Measurements from ENCODE around the gene CDSN. TPM values are rescaled to one million over a fixed set of nuclear protein-coding genes. Genes with fewer than 3 reads are reported as not detected.
A peak's percentile ranks its signal among the peaks of the same experiment; 100 is the strongest.

Gene CDSN
- total and polyA plus RNA-seq, 2 of the 4 experiments (the other 2 are of a cell fraction), result not detected

DNA sequence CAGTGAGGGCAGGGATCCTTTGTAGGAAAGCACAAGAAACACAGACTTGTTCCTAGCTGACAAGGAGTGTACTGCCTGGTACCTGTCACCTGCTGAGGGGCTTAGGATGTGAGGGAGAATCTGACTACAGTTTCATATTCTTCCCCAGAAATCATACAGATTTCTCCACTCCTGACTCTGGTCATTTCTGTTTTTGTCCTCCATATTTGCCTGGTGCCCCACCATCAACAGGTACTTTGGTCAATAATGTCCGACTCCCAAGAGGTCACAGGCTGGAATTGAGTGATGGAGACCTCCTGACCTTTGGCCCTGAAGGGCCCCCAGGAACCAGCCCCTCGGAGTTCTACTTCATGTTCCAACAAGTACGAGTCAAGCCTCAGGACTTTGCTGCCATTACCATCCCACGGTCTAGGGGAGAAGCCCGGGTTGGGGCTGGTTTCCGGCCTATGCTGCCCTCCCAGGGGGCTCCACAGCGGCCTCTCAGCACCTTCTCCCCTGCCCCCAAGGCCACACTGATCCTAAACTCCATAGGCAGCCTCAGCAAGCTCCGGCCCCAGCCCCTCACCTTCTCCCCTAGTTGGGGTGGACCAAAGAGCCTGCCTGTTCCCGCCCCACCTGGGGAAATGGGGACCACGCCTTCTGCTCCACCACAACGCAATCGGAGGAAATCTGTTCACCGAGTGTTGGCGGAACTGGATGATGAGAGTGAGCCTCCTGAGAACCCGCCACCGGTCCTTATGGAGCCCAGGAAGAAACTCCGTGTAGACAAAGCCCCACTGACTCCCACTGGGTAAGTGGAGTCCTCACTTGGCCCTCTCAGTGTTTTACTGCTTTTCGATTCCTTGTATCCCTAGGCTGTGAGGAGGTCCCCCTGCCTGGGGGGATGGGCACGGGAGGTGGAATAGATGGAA is 41.2 kb upstream of the CDSN start:
- H3K18ac ChIP-seq (ENCODE audit: low read depth, low read length), result no peak overlapping the region
- H3K9me1 ChIP-seq (ENCODE audit: insufficient read depth, low read length), result peaks cover 13% of the 10 kb centered on the region
- no TSS peak for BruUV-seq (replicated peaks)
- H3K4me3 ChIP-seq (ENCODE audit: insufficient read depth, low read depth, low read length), result no peak overlapping the region
- no peak overlapping the region for H2BK120ac ChIP-seq (ENCODE audit: low read depth, low read length)
- peaks cover 4% of the 10 kb centered on the region for H4K20me1 ChIP-seq (ENCODE audit: insufficient read depth, low read length)
- H3K23ac ChIP-seq (ENCODE audit: low read depth, low read length), result peak overlapping the region; percentile 82; the same call in 1 of the 2 replicates
- peaks cover 14 to 49% of the 10 kb centered on the region in 2 experiments for H3K79me1 ChIP-seq (ENCODE audit: low read depth in 1 of 2, low read length in 2 of 2)
- H3K4ac ChIP-seq (ENCODE audit: low read depth, low read length), result no peak overlapping the region
- H2BK15ac ChIP-seq (ENCODE audit: low read depth, low read length), result no peak overlapping the region
- intact Hi-C loops (cut with micrococcal nuclease) (no loop called here), in situ Hi-C loops (cut with MboI; ENCODE audit: low sequenced_read_pairs) (no loop called here), dilution Hi-C loops (cut with HindIII; ENCODE audit: low sequenced_read_pairs, unreplicated experiment) (no loop called here)
- WGBS, 2 experiments (ENCODE audit: extremely low coverage in 2 of 2, insufficient read length in 1 of 2), result 92% methylated on average over 4 of the region's 19 CpGs; no CpG with 5 or more reads in 1 of the 2 experiments
- H3K27ac ChIP-seq (ENCODE audit: insufficient read depth, low read length), result no peak overlapping the region
- peak overlapping the region; percentile 32 for H2AK9ac ChIP-seq (replicated peaks; ENCODE audit: low read depth, low read length, poor library complexity)
- ChIA-PET POLR2A (ENCODE audit: unreplicated experiment) (no interaction called here), CTCF (no interaction called here)
- H4K8ac ChIP-seq (ENCODE audit: low read depth in 2 of 2, low read length in 2 of 2), result no peak overlapping the region
- no peak overlapping the region for H2BK20ac ChIP-seq (ENCODE audit: low read depth, low read length)
- no peaks in the 10 kb centered on the region for H3K27me3 ChIP-seq (ENCODE audit: control insufficient read depth, insufficient read depth, low read length)
- no peaks in the 10 kb centered on the region for H3K9me3 ChIP-seq (ENCODE audit: control insufficient read depth, insufficient read depth, low read length)
- no peak overlapping the region for H2AK5ac ChIP-seq (ENCODE audit: low read depth, low read length)
- ATAC-seq (ENCODE audit: low read depth), result no peak
- H4K5ac ChIP-seq (ENCODE audit: low read depth, low read length), result no peak overlapping the region
- no peak overlapping the region for H4K91ac ChIP-seq (ENCODE audit: insufficient read depth, low read depth, low read length)
- peaks cover 10% of the 10 kb centered on the region for H3K4me1 ChIP-seq (ENCODE audit: control insufficient read depth, insufficient read depth, low read length)
- no peak overlapping the region for H3K4me2 ChIP-seq (ENCODE audit: low read depth, low read length)
- no peak overlapping the region for H2BK5ac ChIP-seq (ENCODE audit: low read depth, low read length, poor library complexity, severe bottlenecking)
- no peak overlapping the region for H3K56ac ChIP-seq (ENCODE audit: extremely low read depth, insufficient read depth, low read length)
- TF ChIP-seq NFE2L2 (IDR thresholded peaks at IDR 0.05; ENCODE audit: low read depth, low read length) (no peak), CEBPB (IDR thresholded peaks at IDR 0.05; ENCODE audit: low read depth, low read length) (no peak), MAZ (IDR thresholded peaks at IDR 0.05; ENCODE audit: borderline replicate concordance, low read depth, low read length) (no peak), RFX5 (IDR thresholded peaks at IDR 0.05; ENCODE audit: low read depth, low read length) (no peak), FOS (IDR thresholded peaks at IDR 0.05; ENCODE audit: low read depth, low read length) (no peak), BHLHE40 (IDR thresholded peaks at IDR 0.05; ENCODE audit: low read depth, low read length) (no peak), RCOR1 (IDR thresholded peaks at IDR 0.05; ENCODE audit: insufficient replicate concordance, low read length) (no peak), MXI1 (IDR thresholded peaks at IDR 0.05; ENCODE audit: borderline replicate concordance, low read depth, low read length) (no peak), SMC3 (IDR thresholded peaks at IDR 0.05; ENCODE audit: low read depth, low read length) (no peak), MAFK (IDR thresholded peaks at IDR 0.05; ENCODE audit: low read depth, low read length) (no peak), RAD21 (IDR thresholded peaks at IDR 0.05; ENCODE audit: low read length) (no peak)
- TF ChIP-seq, protein P1, sequence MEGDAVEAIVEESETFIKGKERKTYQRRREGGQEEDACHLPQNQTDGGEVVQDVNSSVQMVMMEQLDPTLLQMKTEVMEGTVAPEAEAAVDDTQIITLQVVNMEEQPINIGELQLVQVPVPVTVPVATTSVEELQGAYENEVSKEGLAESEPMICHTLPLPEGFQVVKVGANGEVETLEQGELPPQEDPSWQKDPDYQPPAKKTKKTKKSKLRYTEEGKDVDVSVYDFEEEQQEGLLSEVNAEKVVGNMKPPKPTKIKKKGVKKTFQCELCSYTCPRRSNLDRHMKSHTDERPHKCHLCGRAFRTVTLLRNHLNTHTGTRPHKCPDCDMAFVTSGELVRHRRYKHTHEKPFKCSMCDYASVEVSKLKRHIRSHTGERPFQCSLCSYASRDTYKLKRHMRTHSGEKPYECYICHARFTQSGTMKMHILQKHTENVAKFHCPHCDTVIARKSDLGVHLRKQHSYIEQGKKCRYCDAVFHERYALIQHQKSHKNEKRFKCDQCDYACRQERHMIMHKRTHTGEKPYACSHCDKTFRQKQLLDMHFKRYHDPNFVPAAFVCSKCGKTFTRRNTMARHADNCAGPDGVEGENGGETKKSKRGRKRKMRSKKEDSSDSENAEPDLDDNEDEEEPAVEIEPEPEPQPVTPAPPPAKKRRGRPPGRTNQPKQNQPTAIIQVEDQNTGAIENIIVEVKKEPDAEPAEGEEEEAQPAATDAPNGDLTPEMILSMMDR (conservative IDR thresholded peaks at IDR 0.05; ENCODE audit: low read depth, low read length), result no peak
- TF ChIP-seq, protein P2, sequence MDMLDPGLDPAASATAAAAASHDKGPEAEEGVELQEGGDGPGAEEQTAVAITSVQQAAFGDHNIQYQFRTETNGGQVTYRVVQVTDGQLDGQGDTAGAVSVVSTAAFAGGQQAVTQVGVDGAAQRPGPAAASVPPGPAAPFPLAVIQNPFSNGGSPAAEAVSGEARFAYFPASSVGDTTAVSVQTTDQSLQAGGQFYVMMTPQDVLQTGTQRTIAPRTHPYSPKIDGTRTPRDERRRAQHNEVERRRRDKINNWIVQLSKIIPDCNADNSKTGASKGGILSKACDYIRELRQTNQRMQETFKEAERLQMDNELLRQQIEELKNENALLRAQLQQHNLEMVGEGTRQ (IDR thresholded peaks at IDR 0.05; ENCODE audit: low read depth, low read length), result no peak
- H2AFZ ChIP-seq (replicated peaks; ENCODE audit: low read length, poor library complexity), result no peak overlapping the region
- DNase-seq, result no peak
- no peaks in the 10 kb centered on the region; the same call in 1 of the 2 replicates for H3K36me3 ChIP-seq (ENCODE audit: control insufficient read depth, insufficient read depth, low read length)
- H3K9ac ChIP-seq (ENCODE audit: low read depth, low read length), result no peak overlapping the region
- no peak overlapping the region for H3K14ac ChIP-seq (replicated peaks; ENCODE audit: low read depth, low read length)
